Naive B cell (primary cell): Measurements from ENCODE around the gene SNORC. TPM values are rescaled to one million over a fixed set of nuclear protein-coding genes. Genes with fewer than 3 reads are reported as not detected.
"Not testable (repeated sequence)": the region's sequence is repeated elsewhere in the genome, so short reads cannot be mapped to it uniquely, and the experiment has no call there.

ENCODE experiments used
- ATAC-seq, 2 donors: fragments of 150-1000 bp; cut with Tn5 transposase; 2 replicates each; pipeline ENCODE4 v1.10.0; 2021; ENCODE audit warnings: low read depth in 2 of 2, mild to moderate bottlenecking in 2 of 2, moderate library complexity in 2 of 2
- DNase-seq: peaks from one replicate; pipeline ENCODE4 v3.0.0; 2022
- H3K27ac Mint-ChIP-seq, 6 donors: one replicate each; pipeline ENCODE4 v1.8.0; 2020 to 2022; ENCODE audit warnings: mild to moderate bottlenecking in 6 of 6, mixed read lengths in 6 of 6, moderate library complexity in 5 of 6, inconsistent platforms in 2 of 6
- H3K27me3 Mint-ChIP-seq, 3 donors: one replicate each; pipeline ENCODE4 v1.8.0; 2021 to 2022; ENCODE audit warnings: mixed read lengths in 3 of 3, mild to moderate bottlenecking in 1 of 3
- H3K36me3 Mint-ChIP-seq, 2 donors: one replicate each; pipeline ENCODE4 v1.8.0; 2020 to 2022; ENCODE audit warnings: mixed read lengths in 2 of 2, inconsistent platforms in 1 of 2, mild to moderate bottlenecking in 1 of 2
- H3K4me1 Mint-ChIP-seq, 3 donors: one replicate each; pipeline ENCODE4 v1.8.0; 2020 to 2022; ENCODE audit warnings: mixed read lengths in 3 of 3, inconsistent platforms in 1 of 3, mild to moderate bottlenecking in 1 of 3, moderate library complexity in 1 of 3
- H3K4me3 Mint-ChIP-seq, 8 donors: one replicate each; pipeline ENCODE4 v1.8.0; 2020 to 2022; ENCODE audit warnings: mild to moderate bottlenecking in 8 of 8, mixed read lengths in 8 of 8, moderate library complexity in 8 of 8, inconsistent platforms in 2 of 8
- H3K9me3 Mint-ChIP-seq, 7 donors: one replicate each; pipeline ENCODE4 v1.8.0; 2020 to 2022; ENCODE audit warnings: mixed read lengths in 7 of 7, mild to moderate bottlenecking in 5 of 7, inconsistent platforms in 2 of 7, moderate library complexity in 1 of 7
- polyA plus RNA-seq, 6 donors: library from polyadenylated mRNA; unstranded; fragments of 300-500 nt; fragmentation: Illumina TruSeq; gene quantifications; one replicate each; pipeline ENCODE4 v1.2.3, GENCODE V29; 2021; ENCODE audit warnings: low read depth in 6 of 6

Gene SNORC
- polyA plus RNA-seq, 6 donors from 2014 or later: 0.12 TPM; not detected in 5

GRCh38 chr2:232896720-232897597 is 26.9 kb downstream of the SNORC start:
- Mint-ChIP-seq H3K27ac (no peak overlapping the region), H3K27me3 (peaks cover 6 to 19% (median 9%) of the 10 kb centered on the region in 3 donors), H3K4me1 (no peaks in the 10 kb centered on the region), H3K36me3 (no peaks in the 10 kb centered on the region), H3K4me3 (no peak overlapping the region), H3K9me3 (no peaks in the 10 kb centered on the region)
- ATAC-seq: no peak
- no peak for DNase-seq

- no peaks in the 10 kb centered on the region for H3K9me3 Mint-ChIP-seq
- H3K27me3 Mint-ChIP-seq: peaks cover 0 to 10% (median under 1%) of the 10 kb centered on the region in 3 donors
- ATAC-seq (no peak), DNase-seq (no peak)
- H3K36me3 Mint-ChIP-seq: no peaks in the 10 kb centered on the region
- H3K27ac Mint-ChIP-seq: no peak overlapping the region
- H3K4me3 Mint-ChIP-seq: no peak overlapping the region
- no peaks in the 10 kb centered on the region for H3K4me1 Mint-ChIP-seq
Measured at GRCh38 chr2:232897598-232898408, 27.7 kb downstream of the SNORC start.

- DNase-seq (no peak), ATAC-seq (no peak)
- Mint-ChIP-seq H3K27me3 (peaks cover 0 to 6% (median 0%) of the 10 kb centered on the region in 3 donors), H3K27ac (no peak overlapping the region), H3K9me3 (no peaks in the 10 kb centered on the region), H3K36me3 (no peaks in the 10 kb centered on the region), H3K4me1 (no peaks in the 10 kb centered on the region), H3K4me3 (no peak overlapping the region)
Measured at GRCh38 chr2:232898592-232899543, 28.8 kb downstream of the SNORC start.

GRCh38 chr2:232900811-232901735 is 31.0 kb downstream of the SNORC start:
- Mint-ChIP-seq H3K36me3 (no peaks in the 10 kb centered on the region), H3K27me3 (no peaks in the 10 kb centered on the region), H3K4me3 (no peak overlapping the region), H3K4me1 (no peaks in the 10 kb centered on the region), H3K27ac (no peak overlapping the region), H3K9me3 (no peaks in the 10 kb centered on the region)
- DNase-seq: no peak
- no peak for ATAC-seq

GRCh38 chr2:232901736-232902578 is 31.9 kb downstream of the SNORC start:
- ATAC-seq: no peak
- Mint-ChIP-seq H3K36me3 (no peaks in the 10 kb centered on the region), H3K27ac (no peak overlapping the region), H3K27me3 (no peaks in the 10 kb centered on the region), H3K9me3 (no peaks in the 10 kb centered on the region), H3K4me1 (no peaks in the 10 kb centered on the region), H3K4me3 (no peak overlapping the region)
- DNase-seq: no peak

- no peak overlapping the region for H3K4me3 Mint-ChIP-seq
- H3K27me3 Mint-ChIP-seq: peaks cover 0 to 5% (median 0%) of the 10 kb centered on the region in 3 donors
- no peaks in the 10 kb centered on the region for H3K36me3 Mint-ChIP-seq
- H3K4me1 Mint-ChIP-seq: no peaks in the 10 kb centered on the region
- ATAC-seq (no peak), DNase-seq (no peak)
- H3K9me3 Mint-ChIP-seq: no peaks in the 10 kb centered on the region
- H3K27ac Mint-ChIP-seq: peak overlapping the region in 1 of 6 donors; percentile 38
Measured at GRCh38 chr2:232903989-232904388, 33.9 kb downstream of the SNORC start.

GRCh38 chr2:232906867-232907717 is 37.0 kb downstream of the SNORC start:
- H3K27ac Mint-ChIP-seq, DNase-seq, H3K36me3 Mint-ChIP-seq: not testable (repeated sequence)

GRCh38 chr2:232907718-232908085 is 37.6 kb downstream of the SNORC start:
- DNase-seq, H3K36me3 Mint-ChIP-seq, H3K4me1 Mint-ChIP-seq, ATAC-seq, H3K4me3 Mint-ChIP-seq, H3K27ac Mint-ChIP-seq: not testable (repeated sequence)
- Mint-ChIP-seq H3K27me3 (peaks cover 14 to 36% (median 15%) of the 10 kb centered on the region in 3 donors), H3K9me3 (peaks cover 5 to 29% (median 26%) of the 10 kb centered on the region in 7 donors)

More at GRCh38 chr2:232906867-232907717, 37.0 kb downstream of the SNORC start:
- Mint-ChIP-seq H3K9me3 (peaks cover 5 to 23% (median 20%) of the 10 kb centered on the region in 7 donors), H3K27me3 (peaks cover 12 to 31% (median 15%) of the 10 kb centered on the region in 3 donors)
- ATAC-seq, H3K4me1 Mint-ChIP-seq, H3K4me3 Mint-ChIP-seq: not testable (repeated sequence)

GRCh38 chr2:232908695-232909094 is 38.6 kb downstream of the SNORC start:
- Mint-ChIP-seq H3K4me1 (no peaks in the 10 kb centered on the region), H3K27ac (no peak overlapping the region), H3K9me3 (peaks cover 10 to 35% (median 29%) of the 10 kb centered on the region in 7 donors), H3K4me3 (no peak overlapping the region), H3K27me3 (peaks cover 21 to 42% (median 23%) of the 10 kb centered on the region in 3 donors), H3K36me3 (peaks cover 10 to 15% of the 10 kb centered on the region in 2 donors)
- ATAC-seq (no peak), DNase-seq (no peak)

GRCh38 chr2:232910376-232910775 is 40.3 kb downstream of the SNORC start:
- Mint-ChIP-seq H3K9me3 (peaks cover 10 to 35% (median 29%) of the 10 kb centered on the region in 7 donors), H3K27ac (no peak overlapping the region), H3K36me3 (peaks cover 13 to 19% of the 10 kb centered on the region in 2 donors), H3K4me1 (no peaks in the 10 kb centered on the region), H3K4me3 (no peak overlapping the region), H3K27me3 (peaks cover 21 to 48% (median 29%) of the 10 kb centered on the region in 3 donors)
- no peak for DNase-seq
- ATAC-seq: no peak
